ENCODE data around the gene IQCM. TPM values are rescaled to one million over a fixed set of nuclear protein-coding genes. Genes with fewer than 3 reads are reported as not detected.

Gene IQCM
- total and polyA plus RNA-seq, 2 donors (not counting 3 experiments of a cell fraction or from before 2014, with no cell fraction given): not detected

- no peaks in the 10 kb centered on the region for H3K4me1 ChIP-seq (ENCODE audit: control insufficient read depth, extremely low read depth, insufficient read depth, low read length)
- H3K9me3 ChIP-seq (replicated peaks; ENCODE audit: control insufficient read depth, insufficient read depth, low read length): peaks cover 2% of the 10 kb centered on the region
- no peaks in the 10 kb centered on the region for H3K79me2 ChIP-seq (ENCODE audit: control insufficient read depth, insufficient read depth, low read length)
- no peaks in the 10 kb centered on the region for H3K27me3 ChIP-seq (ENCODE audit: control insufficient read depth in 2 of 2, insufficient read depth in 2 of 2, low read length in 2 of 2)
- no peak for TF ChIP-seq EZH2 (IDR thresholded peaks at IDR 0.05; ENCODE audit: borderline replicate concordance, low read depth, low read length, severe bottlenecking)
- TF ChIP-seq MYC (IDR thresholded peaks at IDR 0.05; ENCODE audit: low read depth, low read length): no peak
- no peak for TF ChIP-seq FOS (IDR thresholded peaks at IDR 0.05; ENCODE audit: borderline replicate concordance, insufficient read depth, low read length)
- TF ChIP-seq GATA2 (IDR thresholded peaks at IDR 0.05; ENCODE audit: insufficient read depth, insufficient read length, low read depth, low read length): no peak
- no peak for TF ChIP-seq POLR2A (IDR thresholded peaks at IDR 0.05; ENCODE audit: low read depth, low read length)
- no peak for TF ChIP-seq MAX (IDR thresholded peaks at IDR 0.05; ENCODE audit: insufficient read depth, insufficient read length)
- no peak for TF ChIP-seq POLR2AphosphoS5 (IDR thresholded peaks at IDR 0.05; ENCODE audit: insufficient read depth, low read depth, low read length)
- TF ChIP-seq JUN (IDR thresholded peaks at IDR 0.05; ENCODE audit: borderline replicate concordance, insufficient read depth, insufficient read length, low read depth): no peak
- no peak for TF ChIP-seq CTCF (IDR thresholded peaks at IDR 0.05; ENCODE audit: extremely low read depth in 1 of 2, insufficient read depth in 1 of 2, low read depth in 1 of 2, low read length in 2 of 2)
- dilution Hi-C loops (cut with MboI; ENCODE audit: extremely low pct_ligation_motif_present, low sequenced_read_pairs) (no loop called here), intact Hi-C loops (cut with micrococcal nuclease) (no loop called here)
- no peak overlapping the region for H3K27ac ChIP-seq (ENCODE audit: insufficient read depth, low read depth, low read length)
- ChIA-PET CTCF (no interaction called here), POLR2A (no interaction called here)
- DNase-seq (ENCODE audit: low read depth, low spot score) (no peak), FAIRE-seq (no peak)
- no peak overlapping the region for H3K9ac ChIP-seq (replicated peaks; ENCODE audit: extremely low read depth, insufficient read depth, low read length)
- no peaks in the 10 kb centered on the region for H3K9me1 ChIP-seq (replicated peaks; ENCODE audit: control insufficient read depth, extremely low read depth, insufficient read depth, low read length)
- no peaks in the 10 kb centered on the region for H4K20me1 ChIP-seq (replicated peaks; ENCODE audit: control insufficient read depth, extremely low read depth, insufficient read depth, low read length)
- no TSS peak for BruUV-seq (replicated peaks)
- H3K4me3 ChIP-seq (replicated peaks in 1 of 3; ENCODE audit: insufficient read depth in 1 of 3, low read depth in 1 of 3, low read length in 3 of 3): no peak overlapping the region
- H2AFZ ChIP-seq (ENCODE audit: low read depth, low read length): no peak overlapping the region
- no peak overlapping the region for H3K4me2 ChIP-seq (ENCODE audit: insufficient read depth, low read length)
- no peaks in the 10 kb centered on the region for H3K36me3 ChIP-seq (ENCODE audit: control insufficient read depth in 2 of 2, extremely low read depth in 1 of 2, insufficient read depth in 2 of 2, low read length in 2 of 2)
Measured at GRCh38 chr4:149521611-149522425, 293.8 kb downstream of the IQCM start.
